HEK293 (cell line): ENCODE results near the gene RNF113B.

Source experiments
- ATF2 ChIP-seq: fragments of 450-650 bp; formaldehyde crosslinking; IDR thresholded peaks from 2 replicates; pipeline ENCODE4 v1.5.1; 2016; ENCODE audit warnings: missing biosample characterization, missing genetic modification characterization, low read depth
- BCL11B ChIP-seq: fragments of 450-650 bp; formaldehyde crosslinking; IDR thresholded peaks from 2 replicates; pipeline ENCODE4 v1.5.1; 2016; ENCODE audit warnings: low read depth, missing biosample characterization, missing genetic modification characterization
- PRDM2 ChIP-seq: fragments of 450-650 bp; formaldehyde crosslinking; IDR thresholded peaks from 2 replicates; pipeline ENCODE4 v1.5.1; 2016; ENCODE audit warnings: missing biosample characterization, missing genetic modification characterization, borderline replicate concordance
- PRDM4 ChIP-seq: fragments of 450-650 bp; formaldehyde crosslinking; IDR thresholded peaks from 2 replicates; pipeline ENCODE4 v1.5.1; 2017; ENCODE audit warnings: missing biosample characterization, missing genetic modification characterization
- SP3 ChIP-seq: fragments of 450-650 bp; formaldehyde crosslinking; IDR thresholded peaks from 2 replicates; pipeline ENCODE4 v1.5.1; 2016; ENCODE audit warnings: missing biosample characterization, missing genetic modification characterization
- YY1 ChIP-seq: fragments of 450-650 bp; formaldehyde crosslinking; IDR thresholded peaks from 2 replicates; pipeline ENCODE4 v1.5.1; 2018; ENCODE audit warnings: missing biosample characterization, missing genetic modification characterization
- ZBTB17 ChIP-seq: fragments of 450-650 bp; formaldehyde crosslinking; IDR thresholded peaks from 2 replicates; pipeline ENCODE4 v1.5.1; 2016; ENCODE audit warnings: missing biosample characterization, missing genetic modification characterization
- ZNF157 ChIP-seq: fragments of 450-650 bp; formaldehyde crosslinking; IDR thresholded peaks from 2 replicates; pipeline ENCODE4 v1.5.1; 2016; ENCODE audit warnings: missing biosample characterization, missing genetic modification characterization
- ZNF280C ChIP-seq: fragments of 450-650 bp; formaldehyde crosslinking; IDR thresholded peaks from 2 replicates; pipeline ENCODE4 v1.5.1; 2016; ENCODE audit warnings: missing biosample characterization, missing genetic modification characterization
- ZNF362 ChIP-seq: fragments of 450-650 bp; formaldehyde crosslinking; IDR thresholded peaks from 2 replicates; pipeline ENCODE4 v1.5.1; 2016; ENCODE audit warnings: missing biosample characterization, missing genetic modification characterization
- ZNF404 ChIP-seq: fragments of 450-650 bp; formaldehyde crosslinking; IDR thresholded peaks from 2 replicates; pipeline ENCODE4 v1.5.1; 2017; ENCODE audit warnings: missing biosample characterization, missing genetic modification characterization
- ZNF473 ChIP-seq: fragments of 450-650 bp; formaldehyde crosslinking; IDR thresholded peaks from 2 replicates; pipeline ENCODE4 v1.5.1; 2017; ENCODE audit warnings: missing biosample characterization, missing genetic modification characterization
- ZNF488 ChIP-seq: fragments of 450-650 bp; formaldehyde crosslinking; IDR thresholded peaks from 2 replicates; pipeline ENCODE4 v1.5.1; 2016; ENCODE audit warnings: missing biosample characterization, missing genetic modification characterization
- ZNF521 ChIP-seq: fragments of 450-650 bp; formaldehyde crosslinking; IDR thresholded peaks from 2 replicates; pipeline ENCODE4 v1.5.1; 2017; ENCODE audit warnings: missing biosample characterization, mild to moderate bottlenecking, missing genetic modification characterization
- ZNF560 ChIP-seq: fragments of 450-650 bp; formaldehyde crosslinking; IDR thresholded peaks from 2 replicates; pipeline ENCODE4 v1.5.1; 2017; ENCODE audit warnings: missing biosample characterization, missing genetic modification characterization, borderline replicate concordance
- ZNF623 ChIP-seq: fragments of 450-650 bp; formaldehyde crosslinking; IDR thresholded peaks from 2 replicates; pipeline ENCODE4 v1.5.1; 2016; ENCODE audit warnings: missing biosample characterization, missing genetic modification characterization
- ZNF626 ChIP-seq: fragments of 450-650 bp; sonication (Bioruptor Pico); formaldehyde crosslinking; IDR thresholded peaks from 2 replicates; pipeline ENCODE4 v1.5.1; 2018; ENCODE audit warnings: missing biosample characterization, missing genetic modification characterization, inconsistent platforms
- ZNF677 ChIP-seq: fragments of 450-650 bp; IDR thresholded peaks from 2 replicates; pipeline ENCODE4 v1.5.0; 2018; ENCODE audit warnings: missing biosample characterization, mild to moderate bottlenecking, missing genetic modification characterization, moderate library complexity
- ZNF776 ChIP-seq: fragments of 450-650 bp; formaldehyde crosslinking; IDR thresholded peaks from 2 replicates; pipeline ENCODE4 v1.5.0; 2017; ENCODE audit warnings: missing biosample characterization, missing genetic modification characterization, borderline replicate concordance
- TF ChIP-seq, protein P1 (sequence below): fragments of 450-650 bp; formaldehyde crosslinking; IDR thresholded peaks from 2 replicates; pipeline ENCODE4 v1.5.1; 2016; ENCODE audit warnings: missing biosample characterization, missing genetic modification characterization

RNF113B gene

DNA sequence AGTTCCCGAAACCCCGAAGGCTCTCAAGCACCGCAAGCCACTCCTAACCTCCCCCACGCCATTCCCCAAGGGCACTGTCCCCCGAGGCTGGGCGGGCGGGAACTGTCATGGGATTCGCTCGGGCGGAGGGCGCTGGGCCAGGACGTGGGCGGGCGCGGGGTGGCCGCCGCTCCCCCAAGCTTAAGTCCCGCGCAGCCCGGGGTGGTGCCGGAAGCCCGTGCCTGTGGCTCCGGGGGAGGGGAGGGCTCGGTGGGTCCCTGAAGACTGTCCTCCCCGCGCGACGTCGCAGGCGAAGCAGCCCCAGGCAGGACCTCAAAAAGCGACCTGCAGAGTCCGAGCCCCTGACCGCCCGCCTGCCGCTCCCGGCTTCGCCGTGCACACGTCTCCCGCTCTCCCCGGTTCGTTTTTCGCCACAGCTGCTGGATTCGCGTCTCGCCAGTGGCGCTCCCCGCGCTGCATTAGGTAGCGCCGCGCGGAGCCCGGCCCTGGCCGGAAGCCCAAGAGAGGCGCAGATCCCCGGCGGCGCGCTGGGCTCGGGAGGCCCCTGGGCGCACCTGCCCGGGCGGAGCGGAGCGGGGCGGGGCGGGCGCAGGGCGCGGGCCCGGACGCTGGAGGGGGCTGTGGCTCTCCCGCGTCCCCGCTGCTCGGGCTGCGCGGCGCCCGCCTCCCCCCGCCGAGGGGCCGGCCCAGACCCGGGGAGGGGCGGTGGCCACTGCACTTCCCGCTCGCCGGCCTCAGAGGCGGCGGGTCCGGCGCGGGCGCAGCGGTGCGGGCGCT is 34.5 kb downstream of the RNF113B start, which contains the start of gene FARP1 (continued):
- TF ChIP-seq, protein P1, sequence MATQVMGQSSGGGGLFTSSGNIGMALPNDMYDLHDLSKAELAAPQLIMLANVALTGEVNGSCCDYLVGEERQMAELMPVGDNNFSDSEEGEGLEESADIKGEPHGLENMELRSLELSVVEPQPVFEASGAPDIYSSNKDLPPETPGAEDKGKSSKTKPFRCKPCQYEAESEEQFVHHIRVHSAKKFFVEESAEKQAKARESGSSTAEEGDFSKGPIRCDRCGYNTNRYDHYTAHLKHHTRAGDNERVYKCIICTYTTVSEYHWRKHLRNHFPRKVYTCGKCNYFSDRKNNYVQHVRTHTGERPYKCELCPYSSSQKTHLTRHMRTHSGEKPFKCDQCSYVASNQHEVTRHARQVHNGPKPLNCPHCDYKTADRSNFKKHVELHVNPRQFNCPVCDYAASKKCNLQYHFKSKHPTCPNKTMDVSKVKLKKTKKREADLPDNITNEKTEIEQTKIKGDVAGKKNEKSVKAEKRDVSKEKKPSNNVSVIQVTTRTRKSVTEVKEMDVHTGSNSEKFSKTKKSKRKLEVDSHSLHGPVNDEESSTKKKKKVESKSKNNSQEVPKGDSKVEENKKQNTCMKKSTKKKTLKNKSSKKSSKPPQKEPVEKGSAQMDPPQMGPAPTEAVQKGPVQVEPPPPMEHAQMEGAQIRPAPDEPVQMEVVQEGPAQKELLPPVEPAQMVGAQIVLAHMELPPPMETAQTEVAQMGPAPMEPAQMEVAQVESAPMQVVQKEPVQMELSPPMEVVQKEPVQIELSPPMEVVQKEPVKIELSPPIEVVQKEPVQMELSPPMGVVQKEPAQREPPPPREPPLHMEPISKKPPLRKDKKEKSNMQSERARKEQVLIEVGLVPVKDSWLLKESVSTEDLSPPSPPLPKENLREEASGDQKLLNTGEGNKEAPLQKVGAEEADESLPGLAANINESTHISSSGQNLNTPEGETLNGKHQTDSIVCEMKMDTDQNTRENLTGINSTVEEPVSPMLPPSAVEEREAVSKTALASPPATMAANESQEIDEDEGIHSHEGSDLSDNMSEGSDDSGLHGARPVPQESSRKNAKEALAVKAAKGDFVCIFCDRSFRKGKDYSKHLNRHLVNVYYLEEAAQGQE: no peak
- TF ChIP-seq ZNF521 (tag by site-specific recombination): no peak
- no peak for TF ChIP-seq ZNF362 (tag by site-specific recombination)
- TF ChIP-seq ZBTB17 (tag by site-specific recombination): peak; percentile 41; the same call in 1 of the 2 replicates
- no peak for TF ChIP-seq ZNF157 (tag by site-specific recombination)
- TF ChIP-seq ZNF404 (tag by site-specific recombination): no peak
- TF ChIP-seq ZNF677 (tag by site-specific recombination): 0 out of 2 replicates have a peak, but pooled peaks have one; percentile 1
- no peak for TF ChIP-seq ATF2
- TF ChIP-seq ZNF623 (tag by site-specific recombination): no peak
- no peak for TF ChIP-seq ZNF560 (tag by site-specific recombination)
- TF ChIP-seq ZNF280C: no peak
- no peak for TF ChIP-seq BCL11B (tag by site-specific recombination)
- peak; percentile 93 for TF ChIP-seq PRDM4 (tag by site-specific recombination)
- no peak for TF ChIP-seq ZNF626 (tag by site-specific recombination)
- TF ChIP-seq ZNF488 (tag by site-specific recombination): no peak
- TF ChIP-seq SP3: no peak
- TF ChIP-seq YY1 (tag by site-specific recombination): no peak
- no peak for TF ChIP-seq ZNF473
- no peak for TF ChIP-seq PRDM2
- TF ChIP-seq ZNF776 (tag by site-specific recombination): no peak
